Skin of body (tissue), 2 donors: ENCODE results near the gene FBF1. TPM values are rescaled to one million over a fixed set of nuclear protein-coding genes. Genes with fewer than 3 reads are reported as not detected.
"Not testable (repeated sequence)": the region's sequence is repeated elsewhere in the genome, so short reads cannot be mapped to it uniquely, and the experiment has no call there.

Experiments used
- DNase-seq: peaks from one replicate; lab custom pipeline; 2025; lab: John Stamatoyannopoulos, UW
- total RNA-seq: library from RNA; depleted of rRNA; stranded (reverse); fragments of >200 nt; gene quantifications from one replicate; pipeline ENCODE4 v1.2.3, GENCODE V29; 2014

The FBF1 gene
- total RNA-seq, 1 donor from 2014 or later: 11.5 TPM

GRCh38 chr17:75895370-75896155 lies 45.3 kb downstream of the FBF1 start:
- no peak for DNase-seq

GRCh38 chr17:75894049-75894733 lies 46.7 kb downstream of the FBF1 start:
- DNase-seq: no peak

- DNase-seq: no peak
Measured at GRCh38 chr17:75893305-75894048, 47.4 kb downstream of the FBF1 start.

GRCh38 chr17:75892556-75893224 lies 48.2 kb downstream of the FBF1 start:
- DNase-seq: no peak

GRCh38 chr17:75891605-75892555 lies 49.0 kb downstream of the FBF1 start:
- DNase-seq: no peak

GRCh38 chr17:75891022-75891604 lies 49.7 kb downstream of the FBF1 start:
- no peak for DNase-seq

GRCh38 chr17:75889454-75889853 lies 51.4 kb downstream of the FBF1 start:
- DNase-seq: no peak

- no peak for DNase-seq
Measured at GRCh38 chr17:75888484-75888883, 52.4 kb downstream of the FBF1 start.

GRCh38 chr17:75885860-75886259 lies 55.0 kb downstream of the FBF1 start:
- not testable (repeated sequence) for DNase-seq

GRCh38 chr17:75885431-75885830 lies 55.4 kb downstream of the FBF1 start:
- DNase-seq: no peak

GRCh38 chr17:75881678-75882454 lies 59.0 kb downstream of the FBF1 start:
- no peak for DNase-seq

GRCh38 chr17:75880266-75880665 lies 60.6 kb downstream of the FBF1 start:
- no peak for DNase-seq

- no peak for DNase-seq
Measured at GRCh38 chr17:75878174-75878998, 62.5 kb downstream of the FBF1 start, which contains the start of gene TRIM47. TSS of gene TRIM47 (minus strand) at chr17:75878581. CDS start at chr17:75878548, 33 bp downstream.

- DNase-seq: no peak
Measured at GRCh38 chr17:75877752-75878173, 63.1 kb downstream of the FBF1 start.

- peak; percentile 84 for DNase-seq
Measured at GRCh38 chr17:75876938-75877751, 63.7 kb downstream of the FBF1 start.

GRCh38 chr17:75876190-75876937 lies 64.5 kb downstream of the FBF1 start:
- DNase-seq: no peak

- no peak for DNase-seq
Measured at GRCh38 chr17:75875940-75876189, 65.0 kb downstream of the FBF1 start.
